Inferior parietal cortex (tissue), 1 donor: ENCODE data around the gene KDM4B.
A peak's percentile ranks its signal among the peaks of the same experiment; 100 is the strongest.

Experiments
- DNase-seq: peaks from one replicate; pipeline ENCODE4 v3.0.0-alpha.2; 2016; ENCODE audit errors: extremely low spot score

KDM4B gene

GRCh38 chr19:5086725-5087439, 118.0 kb downstream of the KDM4B start:
- DNase-seq = no peak

- DNase-seq = no peak
Observed at GRCh38 chr19:5089283-5089682, 120.4 kb downstream of the KDM4B start.

- DNase-seq = no peak
Observed at GRCh38 chr19:5090465-5091017, 121.6 kb downstream of the KDM4B start.

- DNase-seq = peak; percentile 63
Observed at GRCh38 chr19:5091018-5091683, 122.2 kb downstream of the KDM4B start.

GRCh38 chr19:5091684-5092480, 123.0 kb downstream of the KDM4B start:
- DNase-seq = no peak

- DNase-seq = no peak
Observed at GRCh38 chr19:5092481-5092843, 123.5 kb downstream of the KDM4B start.

- no peak for DNase-seq
Observed at GRCh38 chr19:5093297-5093928, 124.5 kb downstream of the KDM4B start.

GRCh38 chr19:5093948-5094718, 125.2 kb downstream of the KDM4B start:
- DNase-seq = no peak

- no peak for DNase-seq
Observed at GRCh38 chr19:5094768-5095567, 126.1 kb downstream of the KDM4B start.

- DNase-seq = no peak
Observed at GRCh38 chr19:5095568-5095850, 126.6 kb downstream of the KDM4B start.

GRCh38 chr19:5096536-5096935, 127.6 kb downstream of the KDM4B start:
- DNase-seq = no peak

GRCh38 chr19:5097331-5097930, 128.5 kb downstream of the KDM4B start:
- no peak for DNase-seq

GRCh38 chr19:5097959-5098623, 129.2 kb downstream of the KDM4B start:
- no peak for DNase-seq

GRCh38 chr19:5098646-5099045, 129.7 kb downstream of the KDM4B start:
- no peak for DNase-seq

- no peak for DNase-seq
Observed at GRCh38 chr19:5099701-5100221, 130.8 kb downstream of the KDM4B start.

- DNase-seq = no peak
Observed at GRCh38 chr19:5101871-5102270, 133.0 kb downstream of the KDM4B start.

GRCh38 chr19:5102520-5102919, 133.6 kb downstream of the KDM4B start:
- DNase-seq = no peak

GRCh38 chr19:5103061-5103701, 134.3 kb downstream of the KDM4B start:
- peak; percentile 27 for DNase-seq
